ENCODE results near the gene VTCN1. TPM values are rescaled to one million over a fixed set of nuclear protein-coding genes. Genes with fewer than 3 reads are reported as not detected.
A peak's percentile ranks its signal among the peaks of the same experiment; 100 is the strongest.

The VTCN1 gene
- total RNA-seq, 1 donor from 2014 or later, result 0.77 TPM

DNA sequence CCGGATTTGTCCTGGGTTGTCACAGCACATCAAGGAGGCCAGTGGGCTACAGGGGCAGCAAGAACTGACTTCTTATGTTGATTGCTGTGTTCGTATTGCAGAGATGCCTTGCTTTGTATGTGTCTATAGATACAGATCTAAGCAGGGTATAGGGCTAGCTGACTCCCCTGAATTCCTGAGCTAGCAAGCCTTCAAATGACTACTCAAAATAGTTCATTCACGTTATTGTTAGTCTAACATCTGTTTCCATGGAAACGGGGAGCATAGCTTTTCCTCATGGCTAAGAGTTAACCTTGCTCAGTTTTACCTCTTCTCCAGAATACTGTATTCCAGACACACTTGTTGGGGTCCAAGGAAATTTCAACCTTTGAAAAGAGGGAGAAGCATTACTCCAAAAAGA, 113.3 kb downstream of the VTCN1 start:
- intact Hi-C loops (cut with DNase I), result no loop called here
- TF ChIP-seq, protein P1, sequence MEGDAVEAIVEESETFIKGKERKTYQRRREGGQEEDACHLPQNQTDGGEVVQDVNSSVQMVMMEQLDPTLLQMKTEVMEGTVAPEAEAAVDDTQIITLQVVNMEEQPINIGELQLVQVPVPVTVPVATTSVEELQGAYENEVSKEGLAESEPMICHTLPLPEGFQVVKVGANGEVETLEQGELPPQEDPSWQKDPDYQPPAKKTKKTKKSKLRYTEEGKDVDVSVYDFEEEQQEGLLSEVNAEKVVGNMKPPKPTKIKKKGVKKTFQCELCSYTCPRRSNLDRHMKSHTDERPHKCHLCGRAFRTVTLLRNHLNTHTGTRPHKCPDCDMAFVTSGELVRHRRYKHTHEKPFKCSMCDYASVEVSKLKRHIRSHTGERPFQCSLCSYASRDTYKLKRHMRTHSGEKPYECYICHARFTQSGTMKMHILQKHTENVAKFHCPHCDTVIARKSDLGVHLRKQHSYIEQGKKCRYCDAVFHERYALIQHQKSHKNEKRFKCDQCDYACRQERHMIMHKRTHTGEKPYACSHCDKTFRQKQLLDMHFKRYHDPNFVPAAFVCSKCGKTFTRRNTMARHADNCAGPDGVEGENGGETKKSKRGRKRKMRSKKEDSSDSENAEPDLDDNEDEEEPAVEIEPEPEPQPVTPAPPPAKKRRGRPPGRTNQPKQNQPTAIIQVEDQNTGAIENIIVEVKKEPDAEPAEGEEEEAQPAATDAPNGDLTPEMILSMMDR (IDR thresholded peaks at IDR 0.05), result no peak
- no peak overlapping the region for H3K27ac ChIP-seq

GRCh38 chr1:117096951-117097408, 113.7 kb downstream of the VTCN1 start:
- Histone ChIP-seq H3K27me3 (ENCODE audit: low read depth) (no peaks in the 10 kb centered on the region), H3K9me3 (no peaks in the 10 kb centered on the region), H3K4me3 (no peak overlapping the region), H3K27ac (no peak overlapping the region), H3K4me1 (peaks cover 7% of the 10 kb centered on the region), H3K36me3 (peaks cover 29% of the 10 kb centered on the region)
- no peak for DNase-seq
- no peak for ATAC-seq
- intact Hi-C loops (cut with DNase I), result no loop called here
- TF ChIP-seq, protein P1 (IDR thresholded peaks at IDR 0.05), result no peak

More for the DNA sequence above, 113.3 kb downstream of the VTCN1 start:
- Histone ChIP-seq H3K4me3 (no peak overlapping the region), H3K36me3 (peaks cover 33% of the 10 kb centered on the region), H3K27me3 (ENCODE audit: low read depth) (no peaks in the 10 kb centered on the region), H3K4me1 (peaks cover 7% of the 10 kb centered on the region), H3K9me3 (no peaks in the 10 kb centered on the region)
- DNase-seq (no peak), ATAC-seq (no peak)

DNA sequence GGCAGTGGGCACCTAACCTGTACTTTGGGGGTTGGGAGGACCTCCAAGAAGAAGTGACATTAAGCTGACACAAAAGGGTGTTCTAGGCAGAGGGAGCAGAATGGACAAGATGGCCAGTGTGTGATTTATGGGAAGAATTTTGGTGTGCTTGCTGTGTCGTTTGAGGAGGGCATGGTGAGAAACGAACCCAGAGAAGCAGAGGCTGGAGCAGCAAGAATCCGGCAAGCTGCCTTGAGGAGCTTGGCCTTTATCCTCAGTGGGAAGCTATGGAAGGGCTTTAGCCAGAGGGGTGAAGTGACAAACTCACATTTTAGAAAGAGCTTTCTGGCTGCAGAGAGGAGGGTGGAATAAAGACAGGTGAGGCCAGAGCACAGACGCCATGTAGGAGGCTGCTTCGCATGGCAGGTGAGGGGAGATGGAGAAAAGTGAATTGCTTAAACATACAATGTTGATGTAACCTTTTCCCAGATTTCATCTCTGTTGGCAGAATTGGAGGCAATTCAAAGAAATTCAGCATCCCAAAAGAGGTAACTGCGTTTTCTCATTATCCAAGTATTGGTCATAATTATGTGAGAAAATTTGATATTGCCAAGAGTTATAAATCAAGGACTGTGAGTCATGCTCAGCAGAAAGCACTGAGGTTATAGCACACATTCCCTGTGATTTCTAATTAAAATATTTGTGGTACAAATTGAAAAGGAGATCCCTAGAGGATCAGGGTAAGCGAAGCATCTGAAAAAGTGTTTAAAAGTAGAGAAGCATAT, 115.7 kb downstream of the VTCN1 start:
- intact Hi-C loops (cut with DNase I), result no loop called here
- no peak overlapping the region for H3K27ac ChIP-seq
- peaks cover 33% of the 10 kb centered on the region for H3K36me3 ChIP-seq
- ATAC-seq (no peak), DNase-seq (no peak)
- no peaks in the 10 kb centered on the region for H3K9me3 ChIP-seq
- H3K4me3 ChIP-seq, result no peak overlapping the region
- TF ChIP-seq, protein P1 (IDR thresholded peaks at IDR 0.05), result no peak
- peaks cover 7% of the 10 kb centered on the region for H3K4me1 ChIP-seq
- no peaks in the 10 kb centered on the region for H3K27me3 ChIP-seq (ENCODE audit: low read depth)

- Histone ChIP-seq H3K27me3 (ENCODE audit: low read depth) (no peaks in the 10 kb centered on the region), H3K9me3 (no peaks in the 10 kb centered on the region), H3K36me3 (peaks cover 35% of the 10 kb centered on the region), H3K27ac (no peak overlapping the region), H3K4me3 (no peak overlapping the region), H3K4me1 (peaks cover 7% of the 10 kb centered on the region)
- intact Hi-C loops (cut with DNase I), result no loop called here
- ATAC-seq, result peak; percentile 52 to 69
- TF ChIP-seq, protein P1 (IDR thresholded peaks at IDR 0.05), result no peak
- DNase-seq, result no peak
Measured at GRCh38 chr1:117093870-117094621, 116.7 kb downstream of the VTCN1 start.

Small RNAs within 50 kb of the gene (microRNA-seq; reads per million reads assigned to microRNA genes)
- gene MIR942 (ENCODE audit: borderline number of aligned reads), result 4.5 reads per million

Other genes starting within 250 kb of the VTCN1 start
- 105 TPM for gene CD101, start 209.2 kb downstream of the VTCN1 start, total RNA-seq
- gene TTF2, start 150.6 kb downstream of the VTCN1 start, total RNA-seq, result 18.0 TPM
- gene TRIM45, start 89.2 kb downstream of the VTCN1 start, total RNA-seq, result 2.1 TPM
- gene MAN1A2, start 156.5 kb upstream of the VTCN1 start, total RNA-seq, result 39.6 TPM

All from lower lobe of right lung (tissue), 2 donors.